Adrenal gland (tissue), 12 donors: Measurements from ENCODE around the gene NR5A1. TPM values are rescaled to one million over a fixed set of nuclear protein-coding genes. Genes with fewer than 3 reads are reported as not detected.

Source experiments
- DNase-seq, 7 donors: peaks; one replicate each; pipeline ENCODE4 v3.0.0-alpha.2; 2019 to 2020
- H3K27ac ChIP-seq, 5 donors: fragments of 200-600 bp; sonication (generic) in 4 of 5; 1 replicate in 3 of 5; 2 replicates in 2 of 5; pipeline versions ENCODE4 v1.5.1 to v1.8.0; 2016 to 2020; ENCODE audit warnings: mild to moderate bottlenecking in 1 of 5
- H3K27me3 ChIP-seq: fragments of 200-600 bp; 2 replicates; pipeline ENCODE4 v1.8.0; 2021
- H3K36me3 ChIP-seq, 2 donors: fragments of 200-600 bp; replicated peaks in 1 of 2; 1 replicate in 1 of 2; 2 replicates in 1 of 2; pipeline versions ENCODE4 v1.5.1 to v1.8.0; 2018 to 2022
- H3K4me1 ChIP-seq, 2 donors: fragments of 200-600 bp; replicated peaks in 1 of 2; 1 replicate in 1 of 2; 2 replicates in 1 of 2; pipeline versions ENCODE4 v1.5.1 to v1.8.0; 2018 to 2021
- H3K4me3 ChIP-seq, 4 donors: fragments of 200-600 bp; sonication (generic) in 3 of 4; one replicate each; pipeline ENCODE4 v1.5.1; 2016 to 2018
- H3K9me3 ChIP-seq, 3 donors: fragments of 200-600 bp; sonication (generic) in 1 of 3; replicated peaks in 1 of 3; 1 replicate in 2 of 3; 2 replicates in 1 of 3; pipeline versions ENCODE4 v1.5.1 to v1.8.0; 2016 to 2021
- CTCF ChIP-seq, 6 experiments: fragments of 450-650 bp in 4 of 6; fragments of 200-600 bp in 2 of 6; sonication (generic) in 1 of 6; IDR thresholded peaks; 1 replicate in 5 of 6; 2 replicates in 1 of 6; pipeline versions ENCODE4 v1.5.1 to v1.8.0; 2016 to 2021; ENCODE audit warnings: antibody characterized with exemption in 6 of 6, mild to moderate bottlenecking in 2 of 6, moderate library complexity in 1 of 6
- POLR2A ChIP-seq, 2 donors: fragments of 450-650 bp; IDR thresholded peaks; one replicate each; pipeline ENCODE4 v1.6.1; 2017; ENCODE audit warnings: antibody characterized with exemption in 2 of 2, mild to moderate bottlenecking in 2 of 2, moderate library complexity in 1 of 2
- WGBS, 4 donors: extraction: QIAGEN DNeasy Blood & Tissue Kit in 2 of 4; methylation state at CpG; one replicate each; pipeline versions ENCODE4 v1.1.5 to v1.1.7; 2013 to 2017; 5-methylcytosine and 5-hydroxymethylcytosine counted together
- intact Hi-C, 2 donors: fragments of 100-400 bp; cut with DNase I; formaldehyde crosslinking; loops; one replicate each; pipeline versions ENCODE4 v1.14.1 to v1.15.0; 2022 to 2023
- polyA plus RNA-seq, 3 donors: library from polyadenylated mRNA; stranded (reverse); fragments of 200-250 nt in 2 of 3; fragments of 350-450 nt in 1 of 3; fragmentation: Illumina TruSeq in 1 of 3; extraction: RNeasy Lipid Tissue Mini Kit (QIAGEN cat#74804) in 1 of 3; gene quantifications; one replicate each; pipeline ENCODE4 v1.2.3, GENCODE V29; 2013 to 2014
- total RNA-seq, 9 donors: library from RNA; depleted of rRNA in 4 of 9; stranded (reverse); fragments of >200 nt in 4 of 9; fragments of 120-200 nt in 1 of 9; fragmentation: NEBNext Ultra II Directional in 1 of 9; extraction: Animal tissue kit (Norgen Biotek cat#: 25700) in 1 of 9; gene quantifications; one replicate each; pipeline versions ENCODE4 v1.1.0 to v1.2.4, GENCODE V29; 2013 to 2023
- donor health status: healthy with polysubstance abuse.
- donor health status: Bipolar disorder and iron deficiency.
- donor health status: DM: yes; HTN: yes; CAD: no.
- donor health status: DM: no; HTN: no; CAD: no.
- donor health status: DM: no; HTN: no; CAD: no.
- donor health status: DM: yes; HTN: yes; CAD: no.

The NR5A1 gene
- total and polyA plus RNA-seq, 12 donors = 110 to 637 (median 216) TPM

- no peaks in the 10 kb centered on the region for H3K36me3 ChIP-seq
- WGBS, 4 donors = 84 to 100% (median 86%) methylated on average over 3 to 28 of the region's 28 CpGs
- no peak overlapping the region for H3K4me3 ChIP-seq
- H3K9me3 ChIP-seq = no peaks in the 10 kb centered on the region
- intact Hi-C loops = no loop called here
- H3K27ac ChIP-seq = no peak overlapping the region
- TF ChIP-seq POLR2A (IDR thresholded peaks at IDR 0.05) = no peak
- TF ChIP-seq CTCF (IDR thresholded peaks at IDR 0.05) = no peak
- DNase-seq = peak in 1 of 7 donors; percentile 4
- no peaks in the 10 kb centered on the region for H3K27me3 ChIP-seq
- no peaks in the 10 kb centered on the region for H3K4me1 ChIP-seq
Measured at GRCh38 chr9:124469011-124469832, 38.0 kb downstream of the NR5A1 start.

- DNase-seq = peak in 3 of 7 donors; percentile 2 to 8 (median 8)
- TF ChIP-seq CTCF (IDR thresholded peaks at IDR 0.05) = no peak
- no peak for TF ChIP-seq POLR2A (IDR thresholded peaks at IDR 0.05)
- intact Hi-C loops = no loop called here
- Histone ChIP-seq H3K27ac (no peak overlapping the region), H3K36me3 (no peaks in the 10 kb centered on the region), H3K27me3 (no peaks in the 10 kb centered on the region), H3K4me1 (no peaks in the 10 kb centered on the region), H3K9me3 (no peaks in the 10 kb centered on the region), H3K4me3 (no peak overlapping the region)
- WGBS, 4 donors = 86 to 90% (median 87%) methylated on average over 2 to 19 of the region's 19 CpGs
Measured at GRCh38 chr9:124468061-124468740, 39.0 kb downstream of the NR5A1 start.

GRCh38 chr9:124467410-124468060, 39.7 kb downstream of the NR5A1 start:
- TF ChIP-seq POLR2A (IDR thresholded peaks at IDR 0.05) = no peak
- no peak for TF ChIP-seq CTCF (IDR thresholded peaks at IDR 0.05)
- DNase-seq = peak in 2 of 7 donors; percentile 6 to 8
- Histone ChIP-seq H3K36me3 (no peaks in the 10 kb centered on the region), H3K4me1 (no peaks in the 10 kb centered on the region), H3K27me3 (no peaks in the 10 kb centered on the region), H3K4me3 (no peak overlapping the region), H3K9me3 (no peaks in the 10 kb centered on the region), H3K27ac (no peak overlapping the region)
- intact Hi-C loops = no loop called here
- 88 to 94% (median 93%) methylated on average over 4 to 17 of the region's 17 CpGs for WGBS, 4 donors

GRCh38 chr9:124465736-124466135, 41.5 kb downstream of the NR5A1 start:
- peak in 1 of 7 donors; percentile 3 for DNase-seq
- TF ChIP-seq CTCF (IDR thresholded peaks at IDR 0.05) (no peak), POLR2A (IDR thresholded peaks at IDR 0.05) (no peak)
- Histone ChIP-seq H3K27me3 (no peaks in the 10 kb centered on the region), H3K36me3 (no peaks in the 10 kb centered on the region), H3K9me3 (no peaks in the 10 kb centered on the region), H3K27ac (no peak overlapping the region), H3K4me1 (no peaks in the 10 kb centered on the region), H3K4me3 (no peak overlapping the region)
- WGBS, 4 donors = 65 to 89% (median 75%) methylated on average over 3 of the region's 3 CpGs
- intact Hi-C loops = no loop called here
